Measurements from ENCODE around the gene SCGB1C1.
A peak's percentile ranks its signal among the peaks of the same experiment; 100 is the strongest.
"Not testable (repeated sequence)": the region's sequence is repeated elsewhere in the genome, so short reads cannot be mapped to it uniquely, and the experiment has no call there.

SCGB1C1 gene

GRCh38 chr11:236774-237767 is 44.2 kb downstream of the SCGB1C1 start, which contains the start of gene PSMD13:
TSS of gene PSMD13 (plus strand) at chr11:236976. CDS start at chr11:237050, 74 bp downstream.
- DNase-seq (ENCODE audit: low read depth, low spot score) = no peak
- peak within 1 kb of the TSS; percentile 93 for H3K27ac ChIP-seq

DNA sequence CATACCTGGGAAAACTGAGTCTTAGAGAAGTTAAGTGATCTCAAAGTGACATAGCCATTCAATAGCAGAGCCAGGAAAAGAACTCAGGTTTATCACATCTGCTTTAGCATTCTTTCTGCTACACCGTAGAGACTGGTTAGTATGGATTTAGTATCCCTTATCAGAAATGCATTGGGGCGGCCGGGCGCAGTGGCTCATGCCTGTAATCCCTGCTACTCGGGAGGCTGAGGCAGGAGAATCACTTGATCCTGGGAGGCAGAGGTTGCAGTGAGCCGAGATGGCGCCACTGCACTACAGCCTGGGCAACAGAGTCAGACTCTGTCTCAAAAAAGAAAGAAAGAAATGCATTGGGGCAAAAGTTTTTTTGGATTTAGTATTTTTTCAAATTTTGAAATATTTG is 45.5 kb downstream of the SCGB1C1 start:
- H3K27ac ChIP-seq = not testable (repeated sequence)

DNA sequence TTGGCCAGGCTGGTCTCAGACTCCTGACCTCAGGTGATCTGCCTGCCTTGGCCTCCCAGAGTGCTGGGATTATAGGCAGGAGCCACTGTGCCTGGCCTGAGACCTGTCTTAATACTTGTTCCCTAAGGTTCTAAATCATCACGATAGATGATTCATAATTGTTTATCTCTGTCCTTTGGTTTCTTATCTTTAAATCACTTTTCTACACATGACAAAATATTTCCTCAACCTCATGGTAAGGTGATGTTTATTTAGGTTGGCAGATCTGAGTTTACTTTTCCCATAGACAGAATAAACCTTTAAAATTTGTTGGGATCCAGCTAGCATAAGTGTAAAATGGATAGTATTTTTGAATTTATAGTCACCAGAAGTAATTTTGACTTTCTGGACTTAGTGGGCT is 47.4 kb downstream of the SCGB1C1 start:
- no peak for DNase-seq (ENCODE audit: low read depth, low spot score)
- H3K27ac ChIP-seq = no peak overlapping the region

More for the DNA sequence above, 45.5 kb downstream of the SCGB1C1 start:
- not testable (repeated sequence) for DNase-seq (ENCODE audit: low read depth, low spot score)

- no peak overlapping the region for H3K27ac ChIP-seq
- DNase-seq (ENCODE audit: low read depth, low spot score) = no peak
Measured at GRCh38 chr11:241634-242033, 48.8 kb downstream of the SCGB1C1 start.
